HAP-1 (cell line): Measurements from ENCODE around the gene MVD.

Experiments used
- DNase-seq, 2 experiments: peaks; one replicate each; pipeline ENCODE4 v3.0.0-alpha.2; 2016 to 2020; ENCODE audit warnings: low spot score in 2 of 2
- H3K27me3 ChIP-seq: fragments of 250-450 bp; sonication (Bioruptor Pico); 2 replicates; pipeline ENCODE4 v1.5.1; 2020; ENCODE audit warnings: low read depth, mild to moderate bottlenecking, moderate library complexity
- H3K36me3 ChIP-seq: fragments of 250-450 bp; sonication (Bioruptor Pico); replicated peaks from 2 replicates; pipeline ENCODE4 v1.5.1; 2020; ENCODE audit warnings: mild to moderate bottlenecking
- H3K4me1 ChIP-seq: fragments of 250-450 bp; sonication (Bioruptor Pico); 2 replicates; pipeline ENCODE4 v1.5.1; 2020; ENCODE audit warnings: mild to moderate bottlenecking
- H3K4me3 ChIP-seq: fragments of 250-450 bp; sonication (Bioruptor Pico); 2 replicates; pipeline ENCODE4 v1.5.1; 2020; ENCODE audit warnings: mild to moderate bottlenecking, moderate library complexity
- H3K9me3 ChIP-seq: fragments of 250-450 bp; sonication (Bioruptor Pico); 2 replicates; pipeline ENCODE4 v1.5.1; 2020; ENCODE audit warnings: mild to moderate bottlenecking, moderate library complexity
- in situ Hi-C: fragments of 300-500 bp; cut with MboI; formaldehyde crosslinking; loops from 3 replicates; pipeline ENCODE4 v1.14.3; 2020; ENCODE audit warnings: low sequenced_read_pairs, inconsistent platforms, mixed read lengths

Gene MVD

GRCh38 chr16:88606148-88606757 lies 56.6 kb downstream of the MVD start:
- Histone ChIP-seq H3K4me3 (no peak overlapping the region), H3K36me3 (peaks cover 42% of the 10 kb centered on the region), H3K9me3 (no peaks in the 10 kb centered on the region), H3K4me1 (no peaks in the 10 kb centered on the region), H3K27me3 (no peaks in the 10 kb centered on the region)
- DNase-seq: no peak
- in situ Hi-C loops: no loop called here

- in situ Hi-C loops: no loop called here
- H3K4me3 ChIP-seq: no peak overlapping the region
- H3K36me3 ChIP-seq: peaks cover 40% of the 10 kb centered on the region
- H3K4me1 ChIP-seq: no peaks in the 10 kb centered on the region
- DNase-seq: no peak
- no peaks in the 10 kb centered on the region for H3K9me3 ChIP-seq
- no peaks in the 10 kb centered on the region for H3K27me3 ChIP-seq
These were observed 57.4 kb downstream of the MVD start for GRCh38 chr16:88605186-88606147.

- Histone ChIP-seq H3K27me3 (no peaks in the 10 kb centered on the region), H3K4me3 (no peak overlapping the region), H3K36me3 (peaks cover 45% of the 10 kb centered on the region), H3K9me3 (no peaks in the 10 kb centered on the region), H3K4me1 (no peaks in the 10 kb centered on the region)
- DNase-seq: no peak
- in situ Hi-C loops: no loop called here
These were observed 60.8 kb downstream of the MVD start for GRCh38 chr16:88602091-88602490.
